GM21825 (cell line): ENCODE measurements around the gene HIVEP2.

ENCODE experiments used
- ATAC-seq: cut with Tn5 transposase; IDR thresholded peaks from one replicate; pipeline ENCODE4 v1.9.1; 2021; ENCODE audit warnings: mild to moderate bottlenecking, moderate library complexity; ENCODE audit not compliant: unreplicated experiment

The HIVEP2 gene

GRCh38 chr6:142946181-142946923 lies 1.4 kb upstream of the HIVEP2 start:
- peak; percentile 24 for ATAC-seq

- peak; percentile 13 for ATAC-seq
Measured at GRCh38 chr6:142945446-142946180, 637 bp upstream of the HIVEP2 start.

GRCh38 chr6:142944124-142945048 lies 590 bp downstream of the HIVEP2 start:
- no peak for ATAC-seq

DNA sequence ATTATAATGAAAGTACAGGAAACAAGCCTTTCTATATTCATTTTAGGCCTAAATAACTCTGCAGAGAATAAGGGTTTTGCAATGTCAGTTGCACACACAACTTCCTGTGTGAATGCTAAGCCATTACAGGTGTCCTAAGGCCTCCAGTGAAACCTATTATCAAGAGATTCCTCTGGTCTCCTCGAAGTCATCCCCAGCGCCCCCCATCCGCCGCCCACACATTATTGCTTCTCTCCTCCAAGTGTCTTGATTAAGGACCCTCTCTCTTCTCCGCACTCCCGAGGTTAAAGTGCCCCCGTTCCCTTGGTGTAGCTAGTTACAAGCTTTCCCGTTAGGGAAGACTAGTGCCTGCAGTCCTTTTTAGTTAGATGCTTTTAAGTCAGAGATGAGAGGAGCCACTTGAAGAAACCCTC lies 1.3 kb downstream of the HIVEP2 start:
- no peak for ATAC-seq

DNA sequence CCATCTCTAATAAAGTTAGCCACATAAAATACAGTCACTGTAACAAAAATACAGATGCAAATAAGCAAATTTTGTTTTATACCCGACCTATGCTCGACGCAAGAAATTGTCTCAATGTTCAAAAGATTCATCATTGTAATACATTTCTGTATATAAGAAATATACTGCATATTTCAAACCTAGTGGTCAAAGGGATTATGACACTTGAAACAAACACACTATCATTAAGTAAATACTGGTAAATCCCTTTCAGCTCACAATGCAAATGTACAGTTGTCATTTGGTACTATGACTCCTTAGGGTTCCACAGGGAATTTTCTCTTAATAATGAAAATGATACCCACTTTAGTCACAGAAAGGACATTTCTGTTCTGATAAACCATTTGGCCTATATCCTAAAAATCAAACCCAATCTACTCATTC lies 2.2 kb downstream of the HIVEP2 start:
- ATAC-seq: no peak

- no peak for ATAC-seq
Measured at GRCh38 chr6:142942238-142942637, 2.7 kb downstream of the HIVEP2 start.

GRCh38 chr6:142941018-142941417 lies 4.0 kb downstream of the HIVEP2 start:
- ATAC-seq: no peak

DNA sequence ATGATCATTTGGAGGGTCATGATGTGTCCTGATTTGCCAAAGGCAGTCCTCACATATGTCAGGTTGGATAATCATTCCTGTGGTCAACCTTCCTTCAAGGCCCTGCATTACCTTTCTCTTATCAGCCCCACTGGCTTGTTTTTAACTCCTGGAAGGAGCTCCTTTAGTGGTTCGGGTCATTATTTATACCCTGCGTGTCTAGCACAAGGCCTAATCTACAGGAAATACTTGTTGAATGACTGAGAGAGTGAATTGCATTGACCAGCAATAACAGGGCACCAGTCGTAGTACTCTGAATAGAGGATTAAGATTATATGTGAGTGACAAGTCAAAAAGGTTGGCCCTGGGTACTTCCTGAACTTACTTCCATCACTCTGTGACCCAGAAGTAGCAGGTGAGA lies 4.5 kb downstream of the HIVEP2 start:
- no peak for ATAC-seq

DNA sequence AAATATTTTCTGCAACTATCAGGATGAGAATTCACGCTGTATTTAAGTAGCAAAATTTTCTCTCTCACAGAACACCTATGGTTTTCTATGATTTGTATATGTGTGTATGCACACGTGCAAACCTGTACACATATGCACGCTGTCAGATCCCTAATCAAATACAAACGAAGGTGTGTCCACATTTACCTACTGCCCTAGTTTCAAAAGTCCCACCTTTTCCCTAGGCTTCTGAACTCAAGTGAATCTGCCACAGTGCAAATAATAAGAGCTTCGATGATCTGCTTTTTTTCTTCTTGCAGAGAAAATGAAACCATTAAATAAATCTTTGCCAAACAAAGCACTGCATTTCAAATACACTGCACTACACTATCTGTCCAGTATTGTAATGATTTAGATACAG lies 6.5 kb downstream of the HIVEP2 start:
- ATAC-seq: no peak

- ATAC-seq: no peak
Measured at GRCh38 chr6:142937986-142938385, 7.0 kb downstream of the HIVEP2 start.

DNA sequence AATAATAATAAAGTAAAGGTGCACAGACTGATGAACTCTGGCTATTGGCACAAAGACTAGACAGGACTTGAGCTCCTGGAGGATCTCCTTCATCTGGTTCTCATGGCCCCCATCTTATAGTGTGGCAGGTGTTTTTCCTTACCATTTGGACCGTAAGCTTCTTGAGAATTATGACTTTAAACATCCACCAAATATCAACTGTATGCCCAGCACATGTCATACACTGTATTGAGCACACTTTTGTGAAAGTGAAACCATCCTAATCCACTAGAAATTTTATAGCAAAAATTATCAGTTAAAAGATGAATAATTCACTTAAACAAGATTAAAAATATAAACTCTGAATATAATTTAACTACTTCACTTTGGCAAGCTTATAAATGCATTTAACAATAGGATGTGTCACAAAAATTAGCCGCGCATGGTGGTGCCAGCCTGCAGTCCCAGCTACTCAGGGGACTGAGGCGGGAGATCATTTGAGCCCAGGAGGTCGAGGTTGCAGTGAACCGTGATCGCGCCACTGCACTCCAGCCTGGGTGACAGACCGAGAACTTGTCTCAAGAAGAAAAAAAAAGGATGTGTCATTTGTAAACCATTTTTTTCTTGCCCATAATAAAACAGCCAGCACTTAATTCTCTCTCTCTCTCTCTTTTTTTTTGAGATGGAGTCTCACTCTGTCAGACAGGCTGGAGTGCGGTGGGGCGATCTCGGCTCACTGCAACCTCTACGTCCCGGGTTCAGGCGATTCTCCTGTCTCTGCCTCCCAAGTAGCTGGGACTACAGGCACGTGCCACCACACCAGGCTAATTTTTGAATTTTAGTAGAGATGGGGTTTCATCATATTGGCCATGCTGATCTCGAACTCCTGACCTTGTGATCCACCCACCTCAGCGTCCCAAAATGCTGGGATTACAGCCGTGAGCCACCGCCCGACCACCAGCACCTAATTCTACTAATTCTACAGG lies 9.1 kb downstream of the HIVEP2 start:
- peak; percentile 48 for ATAC-seq

DNA sequence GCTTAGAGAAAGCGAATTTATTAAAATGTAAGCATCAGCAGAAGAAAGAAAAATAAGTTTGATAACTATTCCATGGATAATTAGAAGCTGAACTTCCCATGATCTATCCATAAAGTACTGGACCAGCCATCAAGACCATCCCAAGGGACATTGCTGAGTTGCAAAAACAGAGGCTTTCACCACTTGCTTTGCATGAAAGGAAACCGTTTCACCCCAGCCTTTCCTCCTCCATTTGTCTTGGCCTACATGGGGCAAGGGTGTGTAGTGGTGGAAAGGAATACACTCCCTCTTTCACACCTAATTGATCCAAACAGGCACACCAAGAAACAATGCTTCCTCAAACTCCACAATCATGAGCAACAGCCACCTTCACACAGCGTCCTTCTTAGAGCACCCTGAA lies 10.4 kb downstream of the HIVEP2 start:
- ATAC-seq: peak; percentile 33

- no peak for ATAC-seq
Measured at GRCh38 chr6:142934106-142934505, 10.9 kb downstream of the HIVEP2 start.

DNA sequence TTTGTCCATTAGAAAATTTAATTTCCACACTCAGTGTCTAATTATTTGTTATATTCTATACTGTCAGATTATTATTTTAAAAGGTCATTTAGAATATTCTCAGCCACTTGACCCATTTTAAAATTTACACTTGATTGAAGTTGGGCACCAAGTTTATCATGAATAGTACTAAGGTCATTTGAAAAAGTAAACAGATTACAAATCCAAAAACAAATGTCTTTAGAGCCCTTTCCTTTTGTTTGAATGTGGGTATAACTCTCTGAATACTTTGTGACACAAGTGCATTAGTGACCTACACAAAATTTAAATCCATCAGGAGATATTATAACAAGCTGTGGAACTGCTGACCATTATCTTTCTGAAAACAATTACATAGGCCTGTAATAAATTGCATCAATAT lies 11.3 kb downstream of the HIVEP2 start:
- no peak for ATAC-seq

DNA sequence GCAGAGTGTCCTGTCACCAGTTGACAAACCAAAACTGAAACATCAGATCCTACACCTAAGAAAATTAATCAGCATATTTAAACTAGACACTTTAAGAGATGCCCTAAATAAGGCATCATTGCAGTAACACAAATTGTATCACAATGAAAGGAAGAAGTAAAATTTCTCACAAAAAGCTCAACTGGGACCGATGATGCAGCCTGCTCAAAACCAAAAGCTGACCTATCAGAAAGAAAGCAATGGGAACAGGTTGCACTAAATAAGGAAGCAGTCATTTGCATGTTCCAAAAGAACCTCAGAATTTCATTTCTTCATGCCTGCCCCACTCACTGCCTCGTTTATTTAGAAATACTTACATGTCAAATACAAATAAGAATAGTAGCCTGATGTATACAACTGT lies 12.1 kb downstream of the HIVEP2 start:
- ATAC-seq: no peak

DNA sequence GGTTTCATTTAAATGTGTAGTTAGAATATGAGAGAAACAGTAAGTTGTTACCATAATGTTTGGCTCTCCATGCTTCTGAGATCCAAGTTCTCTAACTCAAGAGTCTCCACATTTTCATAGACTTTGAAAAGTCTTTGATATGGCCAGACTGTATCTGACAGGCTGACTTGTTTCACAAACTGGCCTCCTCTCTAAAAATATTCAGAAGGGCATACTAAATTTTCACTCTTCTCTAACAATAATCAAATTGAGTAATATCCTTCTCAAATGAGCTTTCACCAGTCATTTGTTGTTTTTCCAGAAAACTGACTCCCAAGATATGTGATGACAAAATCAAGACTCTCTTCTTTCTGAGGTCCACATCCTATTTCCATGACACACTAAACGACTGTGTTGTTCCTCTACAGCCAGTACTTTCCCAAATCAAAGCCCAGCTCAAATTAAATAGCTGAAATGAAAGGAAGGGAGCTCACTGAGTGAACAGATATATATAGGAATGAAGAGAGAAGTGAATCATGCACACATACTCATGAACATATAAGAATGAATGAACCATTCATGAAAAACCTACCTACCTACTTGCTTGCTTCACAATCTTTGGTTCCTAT lies 15.1 kb downstream of the HIVEP2 start:
- no peak for ATAC-seq

DNA sequence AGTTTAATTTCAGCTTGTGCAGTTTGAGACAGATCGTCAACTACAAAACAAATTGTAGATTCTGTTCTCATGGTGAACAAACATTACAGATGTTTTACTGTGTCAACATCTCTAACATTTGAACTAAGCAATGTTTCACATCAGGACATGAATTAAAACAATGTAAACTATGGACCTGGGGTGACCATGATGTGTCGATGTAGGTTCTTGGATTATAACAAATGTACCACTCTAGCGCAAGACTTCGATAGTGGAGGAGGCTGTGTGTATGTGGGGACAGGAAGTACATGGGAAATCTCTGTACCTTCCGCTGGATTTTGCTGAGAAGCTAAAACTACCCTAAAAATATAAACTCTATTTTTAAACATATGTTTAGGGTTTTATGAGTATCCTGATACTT lies 17.1 kb downstream of the HIVEP2 start:
- no peak for ATAC-seq

GRCh38 chr6:142927271-142927580 lies 17.8 kb downstream of the HIVEP2 start:
- no peak for ATAC-seq

GRCh38 chr6:142926494-142927270 lies 18.3 kb downstream of the HIVEP2 start:
- ATAC-seq: peak; percentile 92
